ENCODE results near the gene ITGA4.

The ITGA4 gene

GRCh38 chr2:181536730-181537129 is 79.5 kb downstream of the ITGA4 start:
- H3K9me3 ChIP-seq (ENCODE audit: control insufficient read depth in 1 of 2, low read length in 2 of 2) = no peaks in the 10 kb centered on the region
- no peaks in the 10 kb centered on the region for H3K27me3 ChIP-seq (ENCODE audit: control insufficient read depth in 1 of 2, insufficient read depth in 2 of 2, low read length in 2 of 2)
- peaks cover 0 to 8% of the 10 kb centered on the region in 2 donors for H3K36me3 ChIP-seq (ENCODE audit: control insufficient read depth in 1 of 2, insufficient read depth in 2 of 2, low read length in 2 of 2)
- H3K9ac ChIP-seq (ENCODE audit: low read depth in 1 of 2, low read length in 2 of 2) = no peak overlapping the region
- no peak overlapping the region for H3K27ac ChIP-seq (ENCODE audit: low read depth, low read length)
- H3K4me3 ChIP-seq (ENCODE audit: low read depth in 1 of 2, low read length in 2 of 2) = no peak overlapping the region
- no peaks in the 10 kb centered on the region for H3K4me1 ChIP-seq (ENCODE audit: control insufficient read depth in 1 of 2, insufficient read depth in 2 of 2, low read length in 2 of 2)

DNA sequence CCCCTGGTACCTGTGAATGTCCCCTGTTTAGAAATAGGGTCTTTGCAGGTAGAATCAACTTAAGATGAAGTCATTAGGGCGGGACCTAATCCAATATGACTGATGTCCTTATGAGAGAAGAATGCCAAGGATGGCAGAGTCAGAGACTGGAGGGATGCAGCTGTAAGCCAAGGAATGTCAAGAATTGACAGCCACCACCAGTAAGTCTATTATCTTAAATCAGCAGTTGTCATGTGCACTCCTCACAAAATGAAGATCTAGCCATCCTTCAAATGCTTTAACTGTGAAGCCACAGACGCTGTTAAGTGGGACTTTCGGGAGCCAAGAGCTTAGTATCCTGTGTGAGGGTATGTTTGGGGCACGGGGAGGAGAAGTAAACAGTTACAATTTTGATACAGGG is 83.2 kb downstream of the ITGA4 start:
- Histone ChIP-seq H3K27me3 (ENCODE audit: control insufficient read depth in 1 of 2, insufficient read depth in 2 of 2, low read length in 2 of 2) (no peaks in the 10 kb centered on the region), H3K9me3 (ENCODE audit: control insufficient read depth in 1 of 2, low read length in 2 of 2) (no peaks in the 10 kb centered on the region), H3K4me1 (ENCODE audit: control insufficient read depth in 1 of 2, insufficient read depth in 2 of 2, low read length in 2 of 2) (no peaks in the 10 kb centered on the region), H3K27ac (ENCODE audit: low read depth, low read length) (no peak overlapping the region), H3K36me3 (ENCODE audit: control insufficient read depth in 1 of 2, insufficient read depth in 2 of 2, low read length in 2 of 2) (peaks cover 0 to 3% of the 10 kb centered on the region in 2 donors), H3K4me3 (ENCODE audit: low read depth in 1 of 2, low read length in 2 of 2) (no peak overlapping the region), H3K9ac (ENCODE audit: low read depth in 1 of 2, low read length in 2 of 2) (no peak overlapping the region)

DNA sequence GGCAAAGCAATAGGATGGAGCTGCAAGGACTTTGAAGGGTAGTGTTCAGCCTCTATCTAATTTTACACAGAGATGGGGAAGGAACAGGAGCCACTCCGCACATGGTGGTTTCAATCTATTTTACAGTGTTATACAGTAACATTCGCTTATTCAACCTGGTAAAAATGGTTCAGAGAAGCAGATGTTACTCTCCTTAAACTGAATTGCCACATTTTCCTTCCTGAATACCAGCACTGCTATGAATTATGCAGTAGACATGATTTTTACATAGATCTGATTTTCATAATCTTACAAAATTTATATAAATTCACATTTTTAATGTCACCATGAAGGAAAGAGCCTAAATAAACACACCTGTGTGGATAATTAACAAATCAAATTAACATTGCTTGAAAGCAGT is 85.0 kb downstream of the ITGA4 start:
- H3K27ac ChIP-seq (ENCODE audit: low read depth, low read length) = no peak overlapping the region
- H3K4me1 ChIP-seq (ENCODE audit: control insufficient read depth in 1 of 2, insufficient read depth in 2 of 2, low read length in 2 of 2) = no peaks in the 10 kb centered on the region
- H3K9ac ChIP-seq (ENCODE audit: low read depth in 1 of 2, low read length in 2 of 2) = no peak overlapping the region
- no peaks in the 10 kb centered on the region for H3K36me3 ChIP-seq (ENCODE audit: control insufficient read depth in 1 of 2, insufficient read depth in 2 of 2, low read length in 2 of 2)
- H3K9me3 ChIP-seq (ENCODE audit: control insufficient read depth in 1 of 2, low read length in 2 of 2) = no peaks in the 10 kb centered on the region
- no peaks in the 10 kb centered on the region for H3K27me3 ChIP-seq (ENCODE audit: control insufficient read depth in 1 of 2, insufficient read depth in 2 of 2, low read length in 2 of 2)
- H3K4me3 ChIP-seq (ENCODE audit: low read depth in 1 of 2, low read length in 2 of 2) = no peak overlapping the region

DNA sequence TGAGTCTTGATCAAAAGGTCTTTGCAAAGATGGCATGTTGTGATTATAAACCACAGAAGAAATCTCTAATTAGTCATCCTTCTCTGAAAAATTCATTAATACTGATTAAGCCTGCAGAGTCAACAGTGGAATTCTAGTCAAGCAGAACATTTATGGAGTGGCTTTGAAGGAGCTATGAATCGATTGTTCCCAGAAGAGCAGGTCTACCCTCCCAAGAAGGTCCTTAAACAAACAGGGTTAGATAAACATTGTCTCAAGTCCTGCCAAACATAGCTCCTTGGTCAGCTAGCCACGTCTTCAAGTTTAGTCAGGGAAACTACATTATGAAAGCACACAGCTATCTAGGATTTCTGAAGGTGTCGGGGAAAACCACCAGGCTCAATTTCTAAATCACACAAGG is 88.9 kb downstream of the ITGA4 start:
- Histone ChIP-seq H3K9me3 (ENCODE audit: control insufficient read depth in 1 of 2, low read length in 2 of 2) (no peaks in the 10 kb centered on the region), H3K27ac (ENCODE audit: low read depth, low read length) (no peak overlapping the region), H3K9ac (ENCODE audit: low read depth in 1 of 2, low read length in 2 of 2) (no peak overlapping the region), H3K36me3 (ENCODE audit: control insufficient read depth in 1 of 2, insufficient read depth in 2 of 2, low read length in 2 of 2) (no peaks in the 10 kb centered on the region), H3K27me3 (ENCODE audit: control insufficient read depth in 1 of 2, insufficient read depth in 2 of 2, low read length in 2 of 2) (no peaks in the 10 kb centered on the region), H3K4me3 (ENCODE audit: low read depth in 1 of 2, low read length in 2 of 2) (no peak overlapping the region), H3K4me1 (ENCODE audit: control insufficient read depth in 1 of 2, insufficient read depth in 2 of 2, low read length in 2 of 2) (no peaks in the 10 kb centered on the region)

- Histone ChIP-seq H3K36me3 (ENCODE audit: control insufficient read depth in 1 of 2, insufficient read depth in 2 of 2, low read length in 2 of 2) (no peaks in the 10 kb centered on the region), H3K4me1 (ENCODE audit: control insufficient read depth in 1 of 2, insufficient read depth in 2 of 2, low read length in 2 of 2) (no peaks in the 10 kb centered on the region), H3K9ac (ENCODE audit: low read depth in 1 of 2, low read length in 2 of 2) (no peak overlapping the region), H3K9me3 (ENCODE audit: control insufficient read depth in 1 of 2, low read length in 2 of 2) (no peaks in the 10 kb centered on the region), H3K27me3 (ENCODE audit: control insufficient read depth in 1 of 2, insufficient read depth in 2 of 2, low read length in 2 of 2) (no peaks in the 10 kb centered on the region), H3K27ac (ENCODE audit: low read depth, low read length) (no peak overlapping the region), H3K4me3 (ENCODE audit: low read depth in 1 of 2, low read length in 2 of 2) (no peak overlapping the region)
Observed at GRCh38 chr2:181552808-181553207, 95.6 kb downstream of the ITGA4 start.

- Histone ChIP-seq H3K4me3 (ENCODE audit: low read depth in 1 of 2, low read length in 2 of 2) (no peak overlapping the region), H3K9me3 (ENCODE audit: control insufficient read depth in 1 of 2, low read length in 2 of 2) (no peaks in the 10 kb centered on the region), H3K9ac (ENCODE audit: low read depth in 1 of 2, low read length in 2 of 2) (no peak overlapping the region), H3K4me1 (ENCODE audit: control insufficient read depth in 1 of 2, insufficient read depth in 2 of 2, low read length in 2 of 2) (no peaks in the 10 kb centered on the region), H3K27me3 (ENCODE audit: control insufficient read depth in 1 of 2, insufficient read depth in 2 of 2, low read length in 2 of 2) (no peaks in the 10 kb centered on the region), H3K27ac (ENCODE audit: low read depth, low read length) (no peak overlapping the region), H3K36me3 (ENCODE audit: control insufficient read depth in 1 of 2, insufficient read depth in 2 of 2, low read length in 2 of 2) (no peaks in the 10 kb centered on the region)
Observed at GRCh38 chr2:181553244-181553643, 96.1 kb downstream of the ITGA4 start.

DNA sequence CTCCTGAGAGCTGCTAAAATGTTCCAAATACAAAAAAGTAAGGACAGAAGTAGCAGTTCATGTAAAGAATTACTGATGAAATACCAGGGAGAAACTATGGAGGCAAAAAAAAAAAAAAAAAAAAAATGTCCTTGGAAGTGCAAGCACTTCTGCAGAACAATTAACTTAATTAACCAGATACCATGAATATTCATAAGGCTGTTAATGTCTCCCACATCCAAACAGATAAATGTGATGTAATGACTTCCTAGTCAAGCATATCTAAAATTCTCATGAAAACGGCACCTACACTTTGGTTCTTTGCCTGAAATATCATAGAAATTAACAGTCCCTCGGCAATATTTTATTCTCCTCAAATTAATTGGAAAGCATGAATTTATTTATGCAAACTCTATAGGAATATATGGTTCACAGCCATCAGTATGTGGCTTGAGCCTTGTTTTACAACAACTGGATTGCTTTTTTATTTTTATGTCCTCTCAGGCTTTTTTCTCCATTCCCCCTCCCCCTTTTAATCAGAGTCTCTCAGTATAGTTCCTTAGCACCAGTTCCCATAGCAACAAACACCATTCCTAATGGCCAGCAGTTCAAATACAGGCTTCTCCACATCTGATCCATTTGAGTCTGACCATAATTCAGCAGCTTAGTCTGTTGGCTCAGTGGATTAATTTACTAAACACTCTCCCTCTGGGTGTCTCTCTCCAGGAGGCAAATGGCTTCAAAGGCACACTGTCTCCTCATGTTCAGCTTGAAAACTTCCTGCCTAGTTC is 97.1 kb downstream of the ITGA4 start:
- Histone ChIP-seq H3K27me3 (ENCODE audit: control insufficient read depth in 1 of 2, insufficient read depth in 2 of 2, low read length in 2 of 2) (no peaks in the 10 kb centered on the region), H3K9ac (ENCODE audit: low read depth in 1 of 2, low read length in 2 of 2) (no peak overlapping the region), H3K9me3 (ENCODE audit: control insufficient read depth in 1 of 2, low read length in 2 of 2) (no peaks in the 10 kb centered on the region), H3K4me1 (ENCODE audit: control insufficient read depth in 1 of 2, insufficient read depth in 2 of 2, low read length in 2 of 2) (no peaks in the 10 kb centered on the region), H3K4me3 (ENCODE audit: low read depth in 1 of 2, low read length in 2 of 2) (no peak overlapping the region), H3K27ac (ENCODE audit: low read depth, low read length) (no peak overlapping the region), H3K36me3 (ENCODE audit: control insufficient read depth in 1 of 2, insufficient read depth in 2 of 2, low read length in 2 of 2) (no peaks in the 10 kb centered on the region)

DNA sequence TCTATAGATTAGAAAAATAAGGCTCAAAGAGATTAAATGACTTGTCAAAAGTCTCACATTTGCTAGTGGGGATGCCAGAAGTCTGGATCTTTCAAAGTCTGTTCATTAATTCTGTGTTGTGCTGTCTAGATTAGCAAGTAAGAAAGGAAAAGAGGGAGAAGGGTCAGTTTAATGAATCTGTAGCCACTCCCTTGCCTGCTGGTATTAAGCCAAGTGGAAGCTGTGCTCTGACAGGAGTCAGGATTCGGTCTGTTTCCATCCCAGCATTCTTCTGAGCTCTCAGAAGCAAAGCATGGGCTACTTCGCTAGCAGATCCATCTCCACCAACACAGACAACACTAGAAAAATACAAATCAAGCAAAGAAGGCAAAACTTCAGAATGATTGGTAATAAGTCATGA is 101.2 kb downstream of the ITGA4 start:
- H3K27ac ChIP-seq (ENCODE audit: low read depth, low read length) = no peak overlapping the region

GRCh38 chr2:181563101-181563692 is 106.0 kb downstream of the ITGA4 start:
- no peak overlapping the region for H3K4me3 ChIP-seq (ENCODE audit: low read depth in 1 of 2, low read length in 2 of 2)
- no peaks in the 10 kb centered on the region for H3K9me3 ChIP-seq (ENCODE audit: control insufficient read depth in 1 of 2, low read length in 2 of 2)
- no peak overlapping the region for H3K9ac ChIP-seq (ENCODE audit: low read depth in 1 of 2, low read length in 2 of 2)
- H3K27ac ChIP-seq (ENCODE audit: low read depth, low read length) = no peak overlapping the region
- no peaks in the 10 kb centered on the region for H3K27me3 ChIP-seq (ENCODE audit: control insufficient read depth in 1 of 2, insufficient read depth in 2 of 2, low read length in 2 of 2)
- H3K4me1 ChIP-seq (ENCODE audit: control insufficient read depth in 1 of 2, insufficient read depth in 2 of 2, low read length in 2 of 2) = no peaks in the 10 kb centered on the region
- H3K36me3 ChIP-seq (ENCODE audit: control insufficient read depth in 1 of 2, insufficient read depth in 2 of 2, low read length in 2 of 2) = no peaks in the 10 kb centered on the region

More for the DNA sequence above, 101.2 kb downstream of the ITGA4 start:
- H3K36me3 ChIP-seq (ENCODE audit: control insufficient read depth in 1 of 2, insufficient read depth in 2 of 2, low read length in 2 of 2) = no peaks in the 10 kb centered on the region
- H3K4me3 ChIP-seq (ENCODE audit: low read depth in 1 of 2, low read length in 2 of 2) = no peak overlapping the region
- H3K9me3 ChIP-seq (ENCODE audit: control insufficient read depth in 1 of 2, low read length in 2 of 2) = no peaks in the 10 kb centered on the region
- H3K9ac ChIP-seq (ENCODE audit: low read depth in 1 of 2, low read length in 2 of 2) = no peak overlapping the region
- H3K27me3 ChIP-seq (ENCODE audit: control insufficient read depth in 1 of 2, insufficient read depth in 2 of 2, low read length in 2 of 2) = no peaks in the 10 kb centered on the region
- H3K4me1 ChIP-seq (ENCODE audit: control insufficient read depth in 1 of 2, insufficient read depth in 2 of 2, low read length in 2 of 2) = no peaks in the 10 kb centered on the region

GRCh38 chr2:181566334-181567032 is 109.3 kb downstream of the ITGA4 start:
- Histone ChIP-seq H3K9me3 (ENCODE audit: control insufficient read depth in 1 of 2, low read length in 2 of 2) (no peaks in the 10 kb centered on the region), H3K36me3 (ENCODE audit: control insufficient read depth in 1 of 2, insufficient read depth in 2 of 2, low read length in 2 of 2) (no peaks in the 10 kb centered on the region), H3K9ac (ENCODE audit: low read depth in 1 of 2, low read length in 2 of 2) (no peak overlapping the region), H3K4me1 (ENCODE audit: control insufficient read depth in 1 of 2, insufficient read depth in 2 of 2, low read length in 2 of 2) (no peaks in the 10 kb centered on the region), H3K4me3 (ENCODE audit: low read depth in 1 of 2, low read length in 2 of 2) (no peak overlapping the region), H3K27ac (ENCODE audit: low read depth, low read length) (no peak overlapping the region), H3K27me3 (ENCODE audit: control insufficient read depth in 1 of 2, insufficient read depth in 2 of 2, low read length in 2 of 2) (no peaks in the 10 kb centered on the region)
